ENCODE measurements around the gene FAM177B.

Gene FAM177B

GRCh38 chr1:222798975-222799374 is 62.0 kb downstream of the FAM177B start:
- Histone ChIP-seq H2AFZ (ENCODE audit: low read length) (no peak overlapping the region), H3K36me3 (replicated peaks; ENCODE audit: insufficient read depth, low read length) (no peaks in the 10 kb centered on the region)
- TF ChIP-seq EZH2phosphoT487 (IDR thresholded peaks at IDR 0.05; ENCODE audit: low read length) (no peak), EZH2 (optimal IDR thresholded peaks at IDR 0.05; ENCODE audit: low read depth, low read length) (no peak)
- TF ChIP-seq, protein P1, sequence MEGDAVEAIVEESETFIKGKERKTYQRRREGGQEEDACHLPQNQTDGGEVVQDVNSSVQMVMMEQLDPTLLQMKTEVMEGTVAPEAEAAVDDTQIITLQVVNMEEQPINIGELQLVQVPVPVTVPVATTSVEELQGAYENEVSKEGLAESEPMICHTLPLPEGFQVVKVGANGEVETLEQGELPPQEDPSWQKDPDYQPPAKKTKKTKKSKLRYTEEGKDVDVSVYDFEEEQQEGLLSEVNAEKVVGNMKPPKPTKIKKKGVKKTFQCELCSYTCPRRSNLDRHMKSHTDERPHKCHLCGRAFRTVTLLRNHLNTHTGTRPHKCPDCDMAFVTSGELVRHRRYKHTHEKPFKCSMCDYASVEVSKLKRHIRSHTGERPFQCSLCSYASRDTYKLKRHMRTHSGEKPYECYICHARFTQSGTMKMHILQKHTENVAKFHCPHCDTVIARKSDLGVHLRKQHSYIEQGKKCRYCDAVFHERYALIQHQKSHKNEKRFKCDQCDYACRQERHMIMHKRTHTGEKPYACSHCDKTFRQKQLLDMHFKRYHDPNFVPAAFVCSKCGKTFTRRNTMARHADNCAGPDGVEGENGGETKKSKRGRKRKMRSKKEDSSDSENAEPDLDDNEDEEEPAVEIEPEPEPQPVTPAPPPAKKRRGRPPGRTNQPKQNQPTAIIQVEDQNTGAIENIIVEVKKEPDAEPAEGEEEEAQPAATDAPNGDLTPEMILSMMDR (IDR thresholded peaks at IDR 0.05; ENCODE audit: low read length) = no peak

More at GRCh38 chr1:222798975-222799374, 62.0 kb downstream of the FAM177B start:
- Histone ChIP-seq H3K9ac (ENCODE audit: low read length) (no peak overlapping the region), H3K4me1 (ENCODE audit: low read length) (no peaks in the 10 kb centered on the region), H4K20me1 (ENCODE audit: insufficient read depth, low read length) (no peaks in the 10 kb centered on the region), H3K27ac (ENCODE audit: low read length) (no peak overlapping the region), H3K27me3 (replicated peaks; ENCODE audit: insufficient read depth, low read length) (no peaks in the 10 kb centered on the region), H3K4me3 (ENCODE audit: low read length) (no peak overlapping the region), H3K9me2 (replicated peaks; ENCODE audit: insufficient read depth, low read length) (no peaks in the 10 kb centered on the region), H3K9me3 (replicated peaks; ENCODE audit: insufficient read depth, low read length) (no peaks in the 10 kb centered on the region), H3K79me2 (ENCODE audit: low read length) (no peaks in the 10 kb centered on the region), H3F3A (ENCODE audit: insufficient read depth, low read length) (no peaks in the 10 kb centered on the region), H3K4me2 (ENCODE audit: low read depth, low read length) (no peak overlapping the region)
- DNase-seq = no peak
